GM19328 (cell line): Measurements from ENCODE around the gene ABCG5.

Experiments used
- ATAC-seq: cut with Tn5 transposase; IDR thresholded peaks from one replicate; pipeline ENCODE4 v1.9.1; 2021; ENCODE audit warnings: mild to moderate bottlenecking, moderate library complexity; ENCODE audit not compliant: unreplicated experiment

Gene ABCG5

GRCh38 chr2:43842866-43843226 is 4.2 kb upstream of the ABCG5 start:
- ATAC-seq, result no peak

- no peak for ATAC-seq
Observed at GRCh38 chr2:43841949-43842865, 3.6 kb upstream of the ABCG5 start.

- ATAC-seq, result no peak
Observed at GRCh38 chr2:43840965-43841364, 2.3 kb upstream of the ABCG5 start.

DNA sequence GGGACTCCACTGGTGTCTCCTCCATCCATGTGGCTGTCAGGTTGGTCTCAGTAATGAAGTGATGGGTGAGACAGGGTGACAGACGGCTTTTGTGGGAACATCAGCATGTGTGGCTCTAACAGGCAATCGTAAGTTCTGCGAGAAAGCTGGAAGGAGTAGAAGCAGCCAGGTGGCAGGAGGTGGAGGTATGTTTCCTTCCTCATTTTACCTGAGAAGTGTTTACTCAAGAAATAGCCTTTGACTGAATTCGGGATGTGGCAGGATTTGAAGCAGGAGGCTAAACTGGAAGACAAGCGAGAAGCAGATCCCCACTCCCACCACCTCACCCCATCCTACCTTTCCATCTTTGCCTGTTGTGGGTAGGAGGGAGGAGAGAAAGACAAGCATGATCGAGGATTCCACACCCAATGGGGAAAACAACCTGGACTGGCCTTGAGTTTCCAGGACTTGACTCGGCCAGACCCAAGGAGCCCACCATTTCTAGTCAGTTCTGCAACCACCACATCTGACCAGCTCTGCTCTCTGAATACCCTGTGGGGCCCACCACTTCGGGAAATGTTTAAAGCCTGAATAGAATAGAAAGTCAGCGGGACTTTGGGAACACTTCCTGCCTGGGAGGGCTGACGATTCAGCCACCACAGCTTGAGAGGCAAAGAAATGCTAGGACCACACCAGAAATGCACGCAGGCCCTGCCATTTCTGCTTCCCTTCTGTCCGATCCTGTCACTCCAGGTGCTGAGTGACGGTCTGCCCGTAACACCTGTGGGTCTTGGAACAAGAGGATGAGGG is 1.3 kb upstream of the ABCG5 start:
- ATAC-seq, result no peak

DNA sequence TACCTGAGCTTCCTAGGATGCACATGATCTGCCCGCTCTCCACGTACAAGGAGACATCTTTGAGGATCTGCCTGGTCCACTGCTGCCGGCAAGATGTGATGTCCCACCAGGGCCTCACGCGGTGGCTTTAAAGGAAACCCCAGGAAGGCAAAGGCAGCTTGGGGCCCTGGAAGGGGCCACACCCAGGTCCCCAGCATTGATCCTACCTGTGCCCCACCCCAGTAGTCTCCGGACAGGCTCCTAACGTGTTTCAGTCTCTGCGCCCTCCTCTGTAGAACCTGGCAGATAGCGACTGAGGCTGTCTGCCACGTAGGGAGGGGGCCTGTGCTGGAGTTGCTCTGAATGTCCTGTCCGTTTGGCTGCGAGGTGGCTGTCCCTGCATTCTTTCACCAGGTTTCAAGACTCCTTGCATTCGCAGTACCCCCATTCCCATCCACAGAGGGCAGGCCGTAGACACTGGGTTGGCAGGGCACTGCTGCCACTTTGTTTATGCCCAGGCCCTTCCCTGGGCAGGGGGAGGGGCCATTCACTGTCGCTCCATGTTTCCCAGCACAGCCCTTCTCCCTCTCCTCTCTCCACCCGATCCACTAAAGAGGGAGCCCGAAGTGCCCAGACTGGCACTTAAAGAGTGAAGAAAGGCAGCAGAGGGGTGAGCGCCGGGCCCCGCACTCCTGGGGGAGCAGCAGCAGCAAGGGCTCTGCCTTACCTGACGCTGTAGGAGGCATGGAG is 644 bp downstream of the ABCG5 start:
- ATAC-seq, result no peak

DNA sequence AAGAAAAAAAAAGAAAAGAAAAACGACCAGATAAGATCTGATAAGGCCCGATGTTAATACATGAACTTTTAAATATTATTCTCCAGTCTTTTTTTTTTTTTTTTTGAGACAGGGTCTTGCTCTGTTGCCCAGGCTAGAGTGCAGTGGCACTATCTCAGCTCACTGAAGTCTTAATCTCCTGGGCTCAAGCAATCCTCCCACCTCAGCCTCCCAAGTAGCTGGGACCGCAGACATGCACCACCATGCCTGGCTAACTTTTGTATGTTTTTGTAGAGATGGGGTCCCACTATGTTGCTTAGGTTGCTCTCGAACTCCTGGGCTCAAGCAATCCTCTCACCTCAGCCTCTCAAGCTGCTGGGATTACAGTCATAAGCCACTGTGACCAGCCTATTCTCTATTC is 1.6 kb downstream of the ABCG5 start:
- no peak for ATAC-seq

- ATAC-seq, result no peak
Observed at GRCh38 chr2:43832457-43832856, 6.2 kb downstream of the ABCG5 start.

GRCh38 chr2:43831543-43832294 is 6.9 kb downstream of the ABCG5 start:
- ATAC-seq, result no peak

- ATAC-seq, result no peak
Observed at GRCh38 chr2:43826305-43827250, 12.1 kb downstream of the ABCG5 start.

DNA sequence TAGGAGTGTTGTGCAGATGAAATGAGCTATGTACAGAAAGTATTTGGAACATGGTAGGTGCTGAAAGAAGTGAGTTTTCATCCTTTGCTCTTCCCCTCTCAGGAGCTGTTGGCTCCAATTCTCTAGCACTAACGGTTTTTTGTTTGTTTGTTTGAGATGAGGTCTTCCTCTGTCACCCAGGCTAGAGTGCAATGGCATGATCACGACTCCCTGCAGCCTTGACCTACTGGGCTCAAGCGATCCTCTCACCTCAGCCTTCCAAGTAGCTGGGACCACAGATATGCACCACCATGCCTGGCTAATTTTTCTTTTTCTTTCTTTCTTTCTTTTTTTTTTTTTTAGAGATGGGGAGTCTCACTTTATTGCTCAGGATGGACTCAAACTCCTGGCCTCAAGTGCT is 12.8 kb downstream of the ABCG5 start:
- no peak for ATAC-seq

DNA sequence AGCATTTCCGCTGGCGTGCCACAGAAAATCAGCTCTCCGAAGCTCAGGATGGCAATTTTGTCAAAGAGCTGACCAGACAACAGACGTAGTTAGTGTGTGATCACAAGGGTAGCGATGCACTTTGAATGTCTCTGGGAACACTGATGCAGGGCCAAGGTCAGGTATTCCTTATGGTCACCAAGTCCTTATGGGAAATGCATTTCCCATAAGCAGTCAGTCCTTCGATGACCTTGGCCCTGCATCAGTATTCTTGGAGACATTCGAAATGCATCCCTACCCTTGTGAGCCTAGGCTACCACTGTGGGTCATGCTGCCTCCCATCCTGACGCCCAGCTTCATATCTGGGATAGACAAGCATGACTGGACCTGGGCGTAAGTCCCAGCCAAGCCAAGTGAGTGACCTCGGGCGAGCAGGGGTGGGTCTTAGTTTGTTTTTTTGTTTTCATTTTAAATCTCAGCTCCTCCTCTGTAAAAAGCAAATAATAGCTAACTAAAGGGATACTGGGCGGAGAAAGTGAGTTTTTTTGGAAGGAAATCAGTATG is 13.6 kb downstream of the ABCG5 start:
- ATAC-seq, result no peak

DNA sequence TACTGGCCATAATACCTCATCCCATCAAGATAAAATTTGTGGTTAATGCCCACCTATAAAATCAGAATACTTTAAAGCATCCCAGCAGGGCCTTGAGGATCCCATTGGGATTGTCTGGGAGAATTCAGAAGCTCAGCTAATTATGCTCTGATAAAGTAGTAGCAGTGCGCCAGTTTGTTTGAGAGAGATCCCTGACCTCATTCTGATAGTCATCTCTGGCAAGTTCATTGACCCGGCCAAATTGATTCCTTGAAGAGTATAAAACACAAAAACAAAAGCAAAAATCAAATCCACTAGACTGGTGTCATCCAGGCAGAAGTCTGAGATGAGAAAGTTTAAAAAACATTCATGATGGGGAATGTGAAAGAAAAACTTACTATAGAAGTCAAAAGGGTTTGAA is 14.1 kb downstream of the ABCG5 start:
- ATAC-seq, result no peak

- no peak for ATAC-seq
Observed at GRCh38 chr2:43823751-43824150, 14.9 kb downstream of the ABCG5 start.

GRCh38 chr2:43822839-43823238 is 15.8 kb downstream of the ABCG5 start:
- ATAC-seq, result no peak

DNA sequence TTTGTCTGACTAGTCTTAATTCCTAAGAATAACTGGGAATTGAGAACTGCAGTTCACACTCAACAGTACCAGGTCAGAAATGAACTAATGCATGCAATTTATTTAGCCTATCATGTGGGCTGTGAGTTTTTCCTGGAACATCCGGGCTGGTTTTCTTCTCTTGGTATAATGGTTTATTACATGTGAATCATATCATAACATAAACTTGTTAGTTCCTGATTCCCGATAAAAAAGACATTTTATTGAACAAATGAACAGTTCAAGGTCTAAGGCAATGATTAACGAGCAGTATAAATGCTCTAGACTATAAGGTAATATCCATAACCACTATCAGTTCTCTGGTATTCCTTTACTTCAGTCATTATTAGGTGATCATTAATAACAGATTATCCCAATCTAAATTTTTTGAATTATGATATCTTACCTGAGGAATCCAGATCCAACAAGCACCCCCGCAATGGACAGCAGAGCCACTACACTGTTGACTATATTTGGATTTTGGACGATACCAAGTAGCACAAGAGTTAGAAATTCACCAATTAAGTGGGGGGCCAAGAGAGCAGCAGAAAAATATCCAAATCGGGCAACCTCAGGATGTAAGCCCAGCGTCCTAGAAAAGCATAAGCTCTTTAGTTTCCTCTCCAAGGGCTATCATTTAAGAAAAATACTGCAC is 19.0 kb downstream of the ABCG5 start:
- ATAC-seq, result no peak

DNA sequence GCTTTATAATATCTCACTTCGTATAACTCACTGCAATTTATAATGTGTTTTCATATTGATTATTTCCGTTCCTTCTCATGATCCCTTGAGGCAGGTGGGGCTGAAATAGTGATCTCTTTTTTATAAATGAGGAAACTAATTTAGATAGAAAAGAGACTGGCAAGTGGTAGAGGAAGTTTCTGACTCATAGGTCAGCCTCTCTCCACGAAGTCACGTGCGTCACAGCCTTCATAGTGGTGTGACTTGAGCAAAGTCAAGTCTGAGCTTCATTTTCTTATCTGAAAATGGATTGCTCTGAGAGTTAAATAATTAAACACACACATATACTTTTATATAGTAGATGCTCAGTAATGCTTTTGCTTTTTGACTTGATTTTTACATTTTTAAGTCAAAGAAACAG is 19.9 kb downstream of the ABCG5 start:
- no peak for ATAC-seq

- no peak for ATAC-seq
Observed at GRCh38 chr2:43814711-43815110, 23.9 kb downstream of the ABCG5 start.

- ATAC-seq, result no peak
Observed at GRCh38 chr2:43812947-43813346, 25.7 kb downstream of the ABCG5 start.

DNA sequence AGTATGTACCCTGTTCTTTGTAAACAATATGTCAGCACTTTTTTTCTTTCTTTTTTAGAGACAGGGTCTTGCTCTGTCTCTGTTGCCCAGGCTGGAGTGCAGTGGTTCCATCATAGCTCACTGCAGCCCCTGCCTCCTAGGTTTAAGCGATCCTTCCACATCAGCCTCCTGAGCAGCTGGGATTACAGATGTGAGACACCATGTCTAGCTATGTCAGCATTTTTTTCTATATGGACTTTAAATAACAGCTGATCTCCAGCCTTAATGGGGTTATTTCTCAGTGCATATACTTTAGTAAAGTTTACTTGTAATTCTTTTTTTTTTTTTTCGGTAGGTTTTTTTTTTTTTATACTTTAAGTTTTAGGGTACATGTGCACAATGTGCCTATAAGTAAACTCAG is 26.6 kb downstream of the ABCG5 start:
- ATAC-seq, result no peak
